Left lung (tissue), 10 donors: ENCODE data around the gene NPAS2. TPM values are rescaled to one million over a fixed set of nuclear protein-coding genes. Genes with fewer than 3 reads are reported as not detected.

Experiments
- ATAC-seq: fragments of 200-7000 bp; cut with Tn5 transposase; one replicate; pipeline ENCODE4 v1.9.1; 2020; ENCODE audit warnings: moderate library complexity
- DNase-seq, 4 donors: peaks; one replicate each; pipeline ENCODE4 v3.0.0-alpha.2; 2013 to 2020
- H3K27ac ChIP-seq, 2 donors: fragments of 200-600 bp; sonication (generic) in 1 of 2; one replicate each; pipeline versions ENCODE4 v1.5.0 to v1.8.0; 2020 to 2021
- H3K27me3 ChIP-seq, 2 donors: fragments of 200-600 bp; sonication (generic) in 1 of 2; one replicate each; pipeline versions ENCODE4 v1.5.0 to v1.8.0; 2020 to 2021
- H3K36me3 ChIP-seq, 2 donors: fragments of 200-600 bp; sonication (generic) in 1 of 2; one replicate each; pipeline versions ENCODE4 v1.5.0 to v1.8.0; 2020 to 2021
- H3K4me1 ChIP-seq, 2 donors: fragments of 200-600 bp; one replicate each; pipeline ENCODE4 v1.8.0; 2021
- H3K4me3 ChIP-seq, 2 donors: fragments of 200-600 bp; sonication (generic) in 1 of 2; one replicate each; pipeline versions ENCODE4 v1.5.0 to v1.8.0; 2020 to 2021; ENCODE audit warnings: mild to moderate bottlenecking in 1 of 2
- H3K9me3 ChIP-seq, 2 donors: fragments of 200-600 bp; sonication (generic) in 1 of 2; one replicate each; pipeline versions ENCODE4 v1.5.0 to v1.8.0; 2020 to 2021
- CTCF ChIP-seq, 2 donors: fragments of 200-600 bp; sonication (generic) in 1 of 2; IDR thresholded peaks; one replicate each; pipeline versions ENCODE4 v1.5.0 to v1.8.0; 2021; ENCODE audit warnings: antibody characterized with exemption in 2 of 2
- intact Hi-C, 2 donors: fragments of 100-400 bp; cut with DNase I; formaldehyde crosslinking; loops; one replicate each; pipeline versions ENCODE4 v1.11.2 to v1.14.2; 2022
- polyA plus RNA-seq, 6 donors: library from polyadenylated mRNA; unstranded; fragments of 120-200 nt; gene quantifications; one replicate each; pipeline ENCODE4 v1.2.1, GENCODE V29; 2013; ENCODE audit not compliant: insufficient read length in 6 of 6
- total RNA-seq, 2 donors: library from RNA; stranded (reverse); fragmentation: NEBNext Ultra II Directional; extraction: Animal tissue kit (Norgen Biotek cat#: 25700); gene quantifications; one replicate each; pipeline ENCODE4 v1.2.1, GENCODE V29; 2021
- donor health status: DM: no; HTN: yes; CAD: no.
- donor health status: DM: no; HTN: no; CAD: no.

Gene NPAS2
- total and polyA plus RNA-seq, 8 donors = 18.8 to 40.2 (median 35.0) TPM

DNA sequence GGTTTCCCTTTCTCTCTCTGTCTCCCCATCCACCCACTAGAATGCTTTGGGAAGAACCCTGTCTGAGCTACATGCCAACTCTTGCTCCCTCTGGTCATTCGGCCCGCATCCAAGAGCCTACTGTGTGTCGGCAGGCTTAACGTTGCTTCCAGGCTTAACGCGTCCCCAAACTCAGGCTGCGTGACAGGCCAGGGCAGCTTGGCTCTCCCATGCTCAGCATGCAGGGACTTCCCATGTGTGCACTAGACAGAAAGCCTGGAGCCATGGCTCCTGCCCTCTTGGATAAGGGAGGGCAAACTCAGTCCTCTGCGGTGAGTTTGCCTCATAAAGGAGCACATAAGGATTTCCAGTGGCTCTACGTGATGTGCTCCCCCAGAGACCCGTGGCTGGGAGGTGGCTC, 225.4 kb downstream of the NPAS2 start:
- DNase-seq (no peak), ATAC-seq (no peak)
- H3K27ac ChIP-seq = no peak overlapping the region
- peaks cover 4 to 34% of the 10 kb centered on the region in 2 donors for H3K4me1 ChIP-seq
- H3K4me3 ChIP-seq = no peak overlapping the region
- H3K27me3 ChIP-seq = no peaks in the 10 kb centered on the region
- no peak for TF ChIP-seq CTCF (IDR thresholded peaks at IDR 0.05)
- intact Hi-C loops = no loop called here
- no peaks in the 10 kb centered on the region for H3K9me3 ChIP-seq
- peaks cover 0 to 44% of the 10 kb centered on the region in 2 donors for H3K36me3 ChIP-seq

Other genes with a start within 250 kb of the NPAS2 start
- gene RPL31, start 182.2 kb downstream of the NPAS2 start, total RNA-seq = 1,000 to 10,000 TPM in 1 of 2 donors, 100 to 1,000 TPM in 1; 865 to 1,175 TPM
- gene RPL31, start 182.2 kb downstream of the NPAS2 start, polyA plus RNA-seq = 1,000 to 10,000 TPM; 2,840 to 3,696 (median 3,314) TPM